DMS53 treated with DMSO at 0.1 percent for 48 hours (cell line): ENCODE measurements around the gene ZNF487.
"Not testable (repeated sequence)": the region's sequence is repeated elsewhere in the genome, so short reads cannot be mapped to it uniquely, and the experiment has no call there.

Source experiments
- DNase-seq: peaks from one replicate; lab custom pipeline; 2025; ENCODE audit not compliant: unreplicated experiment; lab: John Stamatoyannopoulos, UW

ZNF487 gene

DNA sequence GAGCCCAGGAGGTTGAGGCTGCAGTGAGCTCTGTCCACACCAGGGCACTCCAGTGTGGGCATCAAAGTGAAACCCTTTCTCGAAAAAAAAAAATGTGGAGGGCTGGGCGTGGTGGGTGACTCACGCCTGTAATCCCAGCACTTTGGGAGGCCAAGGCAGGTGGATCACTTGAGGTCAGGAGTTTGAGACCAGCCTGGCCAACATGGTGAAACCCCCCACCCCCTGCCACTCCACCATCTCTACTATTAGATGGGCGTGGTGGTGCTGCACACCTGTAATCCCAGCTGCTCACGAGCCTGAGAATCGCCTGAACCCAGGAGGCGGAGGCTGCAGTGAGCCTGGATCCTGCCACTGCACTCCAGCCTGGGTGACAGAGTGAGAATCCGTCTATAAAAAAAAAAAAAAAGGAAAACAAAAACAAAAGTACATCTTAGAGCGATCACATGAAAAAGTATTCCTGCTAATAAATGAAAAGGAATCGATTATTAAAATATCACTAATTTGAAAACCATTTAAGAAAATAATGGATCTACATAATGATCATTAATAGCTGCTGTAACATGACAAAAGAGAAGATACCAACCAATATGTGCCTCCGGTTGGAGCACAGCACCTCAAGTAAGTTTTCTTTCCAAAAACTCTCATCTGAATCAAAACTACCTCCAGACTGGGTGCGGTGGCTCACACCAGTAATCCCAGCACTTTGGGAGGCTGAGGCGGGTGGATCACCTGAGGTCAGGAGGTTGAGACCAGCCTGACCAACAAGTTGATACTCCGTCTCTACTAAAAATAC lies 32.8 kb upstream of the ZNF487 start:
- no peak for DNase-seq

DNA sequence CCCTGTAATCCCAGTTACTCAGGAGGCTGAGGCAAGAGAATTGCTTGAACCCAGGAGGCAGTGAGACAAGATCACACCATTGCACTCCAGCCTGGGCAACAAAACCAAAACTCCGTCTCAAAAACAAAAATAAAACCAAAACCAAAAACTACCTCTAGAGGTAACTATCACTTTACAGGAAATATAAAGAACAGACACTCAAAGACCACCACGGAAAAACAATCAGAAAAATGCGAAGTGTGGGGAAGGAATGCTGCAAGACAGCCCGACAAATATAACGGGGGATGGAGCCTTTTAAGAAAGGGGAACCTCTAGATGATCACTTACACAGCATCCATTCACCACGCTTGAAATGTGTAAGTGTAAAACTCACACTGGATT lies 32.2 kb upstream of the ZNF487 start:
- no peak for DNase-seq

DNA sequence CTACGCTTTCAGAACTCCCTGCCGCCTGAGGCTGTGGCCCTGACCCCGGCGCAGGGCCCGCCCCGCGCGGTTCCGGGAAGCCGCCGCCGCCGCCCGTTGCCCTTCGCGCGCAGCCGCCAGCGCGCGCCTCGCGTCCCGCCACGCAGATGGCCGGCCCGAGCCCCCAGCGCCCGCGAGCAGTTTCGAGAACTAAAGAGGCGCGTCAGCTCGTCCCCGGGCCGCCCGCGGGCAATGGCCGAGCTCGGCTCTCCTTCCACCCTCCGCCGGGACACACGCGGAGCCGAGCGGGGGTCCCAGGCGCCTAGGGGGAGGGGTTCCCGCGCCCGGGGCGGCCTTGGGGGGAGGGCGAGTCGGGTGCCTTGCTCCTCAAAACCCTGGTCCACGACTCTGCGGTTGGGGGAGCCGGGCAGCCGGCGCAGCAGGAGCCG lies 29.7 kb upstream of the ZNF487 start:
- DNase-seq: peak; percentile 13

DNA sequence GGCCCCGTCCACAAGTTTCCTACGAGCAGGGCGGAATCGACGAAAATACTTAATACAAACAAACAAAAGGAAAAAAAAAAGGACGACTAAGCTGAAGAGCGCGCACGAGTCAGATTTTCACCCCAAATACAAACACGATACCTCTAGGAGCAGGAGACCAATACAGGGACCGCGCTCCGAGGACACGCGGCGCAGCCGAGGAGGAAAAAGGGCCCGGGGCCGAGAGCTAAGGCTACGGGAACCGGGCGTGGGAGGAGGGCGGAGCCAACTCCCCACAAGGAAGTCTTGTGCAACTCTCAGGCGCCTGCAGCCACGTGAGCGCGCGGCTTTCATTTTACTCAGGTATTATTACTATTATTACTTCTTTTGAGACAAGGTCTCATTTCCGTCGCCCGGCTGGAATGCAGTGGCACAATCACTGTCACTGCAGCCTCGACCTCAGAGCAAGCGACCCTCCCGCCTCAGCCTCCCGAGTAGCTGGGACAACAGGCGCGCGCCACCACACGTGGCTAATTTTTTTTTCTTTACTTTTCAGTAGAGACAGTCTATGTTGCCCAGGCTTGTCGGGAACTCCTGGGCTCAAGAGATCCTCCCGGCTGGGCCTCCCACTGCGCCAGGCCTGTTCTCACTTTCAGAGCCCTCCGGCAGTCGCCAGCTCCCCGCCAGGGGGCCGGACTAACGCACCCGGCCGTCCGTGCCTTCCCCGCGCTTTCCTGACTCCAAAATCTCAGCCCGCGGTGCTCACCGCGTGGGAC lies 29.2 kb upstream of the ZNF487 start:
- peak; percentile 89 for DNase-seq

DNA sequence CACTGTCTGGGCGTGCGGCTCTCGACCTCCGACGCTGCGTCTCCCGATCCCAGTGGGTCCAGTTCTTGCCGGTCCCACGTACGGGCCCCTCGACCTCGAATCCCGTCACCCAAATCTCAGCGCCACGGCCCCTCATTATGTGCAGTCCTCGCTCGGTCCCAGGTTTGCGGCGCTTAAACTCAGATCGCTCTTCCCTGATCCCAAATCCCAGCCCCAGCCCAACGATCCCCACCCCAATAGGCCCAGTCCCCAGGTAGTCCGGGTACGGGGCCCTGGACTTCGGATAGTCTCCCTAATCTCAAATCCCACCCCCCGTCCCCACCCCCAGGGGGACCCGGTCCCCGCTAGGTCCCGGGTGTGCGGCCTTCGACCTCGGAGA lies 28.6 kb upstream of the ZNF487 start:
- no peak for DNase-seq

DNA sequence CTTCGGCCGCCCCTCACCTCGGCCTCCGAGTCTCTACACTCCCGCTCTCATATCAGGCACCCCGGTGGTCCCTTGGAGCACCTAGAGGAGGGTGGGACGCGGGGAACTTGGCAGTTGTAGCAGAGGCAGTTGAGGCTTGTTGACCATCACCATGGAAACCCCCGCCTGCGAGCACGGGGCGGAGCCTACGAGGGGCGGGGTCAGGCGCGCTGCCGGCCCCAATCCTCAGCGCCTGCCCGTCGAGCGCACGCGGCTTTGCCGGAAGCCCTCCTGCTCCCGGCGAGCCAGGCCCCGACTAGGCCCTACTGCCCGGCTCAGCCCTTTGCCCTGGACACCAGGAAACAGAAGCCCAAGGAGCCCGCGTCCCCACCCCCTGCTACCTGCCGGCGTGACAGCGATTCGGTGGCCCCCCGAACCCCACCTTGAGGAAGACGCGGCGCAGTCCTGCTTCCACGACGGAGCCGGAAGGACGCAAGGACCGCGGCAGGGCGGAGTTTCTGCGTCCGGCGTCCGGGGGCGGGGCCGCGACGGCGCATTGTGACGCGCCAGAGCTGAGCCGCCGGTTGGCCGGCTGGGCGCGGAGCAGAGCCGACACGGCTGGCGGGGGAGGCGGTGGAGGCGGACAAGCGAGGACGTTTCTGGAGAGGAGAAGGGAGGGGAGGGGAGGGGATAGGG lies 28.1 kb upstream of the ZNF487 start, which contains the start of gene HNRNPF:
HNRNPF (minus strand) TSS at position 477 of the 675 bp plus-strand sequence. CDS start 21,302 bp downstream, outside the sequence.
- DNase-seq: peak; percentile 84

DNA sequence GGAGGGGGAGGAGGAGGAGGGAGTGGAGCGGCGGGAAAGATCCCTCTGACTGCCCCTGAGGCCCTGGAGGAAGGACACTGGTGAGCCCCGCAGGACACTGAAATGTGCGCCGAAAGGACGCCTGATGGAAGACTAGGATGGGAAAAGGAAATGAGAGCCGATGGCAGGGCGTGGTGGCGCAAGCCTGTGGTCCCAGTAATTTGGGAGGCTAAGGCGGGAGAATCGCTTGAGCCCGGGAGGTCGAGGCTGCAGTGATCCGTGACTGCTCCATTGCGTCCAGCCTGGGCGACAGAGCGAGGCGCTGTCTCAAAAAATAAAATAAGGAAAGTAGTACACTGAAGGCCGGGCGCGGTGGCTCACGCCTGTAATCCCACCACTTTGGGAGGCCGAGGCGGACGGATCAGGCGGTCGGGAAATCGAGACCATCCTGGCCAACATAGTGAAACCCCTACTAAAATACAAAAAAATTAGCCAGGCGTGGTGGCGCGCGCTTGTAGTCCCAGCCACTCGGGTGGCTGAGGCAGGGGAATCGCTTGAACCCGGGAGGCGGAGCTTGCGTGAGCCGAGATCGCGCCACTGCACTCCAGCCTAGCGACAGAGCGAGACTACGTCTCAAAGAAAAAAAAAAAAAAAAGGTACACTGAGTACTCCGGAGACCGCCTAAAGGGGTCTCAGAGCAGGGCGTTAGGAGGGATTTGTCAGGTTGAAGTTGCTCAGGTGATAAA lies 27.4 kb upstream of the ZNF487 start:
- DNase-seq: peak; percentile 35

DNA sequence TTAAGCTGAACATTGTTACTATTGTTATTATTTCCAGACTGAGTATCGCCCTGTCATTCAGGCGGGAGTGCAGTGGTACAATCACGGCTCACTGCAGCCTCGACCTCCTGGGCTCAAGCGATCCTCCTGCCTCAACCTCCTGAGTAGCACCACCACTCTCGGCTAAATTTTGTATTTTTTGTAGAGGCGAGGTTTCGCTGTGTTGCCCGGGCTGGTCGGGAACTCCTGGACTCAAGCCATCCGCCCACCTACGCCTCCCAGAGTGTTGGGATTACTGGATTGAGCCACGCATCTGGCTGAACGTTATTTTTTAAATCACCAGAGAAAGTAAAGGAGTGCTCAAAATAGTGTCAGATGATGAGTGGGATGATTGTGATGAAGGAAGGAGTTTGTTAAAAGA lies 26.6 kb upstream of the ZNF487 start:
- DNase-seq: no peak

DNA sequence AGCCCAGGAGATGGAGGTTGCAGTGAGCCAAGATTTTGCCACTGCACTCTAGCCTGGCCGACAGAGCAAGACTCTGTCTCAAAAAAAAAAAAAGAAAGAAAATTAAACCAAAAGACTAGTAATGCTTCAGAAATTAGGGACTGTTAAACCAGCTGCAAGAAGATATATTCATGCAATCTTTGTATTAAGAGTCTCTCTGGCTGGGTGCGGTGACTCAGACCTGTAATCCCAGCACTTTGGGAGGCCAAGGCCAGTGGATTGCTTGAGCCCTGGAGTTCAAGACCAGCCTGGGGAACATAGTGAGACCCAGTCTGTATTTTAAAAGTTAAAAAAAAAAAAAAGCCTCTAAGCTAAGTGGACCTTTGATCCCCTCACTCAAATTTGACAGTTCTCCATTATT lies 25.4 kb upstream of the ZNF487 start:
- DNase-seq: no peak

DNA sequence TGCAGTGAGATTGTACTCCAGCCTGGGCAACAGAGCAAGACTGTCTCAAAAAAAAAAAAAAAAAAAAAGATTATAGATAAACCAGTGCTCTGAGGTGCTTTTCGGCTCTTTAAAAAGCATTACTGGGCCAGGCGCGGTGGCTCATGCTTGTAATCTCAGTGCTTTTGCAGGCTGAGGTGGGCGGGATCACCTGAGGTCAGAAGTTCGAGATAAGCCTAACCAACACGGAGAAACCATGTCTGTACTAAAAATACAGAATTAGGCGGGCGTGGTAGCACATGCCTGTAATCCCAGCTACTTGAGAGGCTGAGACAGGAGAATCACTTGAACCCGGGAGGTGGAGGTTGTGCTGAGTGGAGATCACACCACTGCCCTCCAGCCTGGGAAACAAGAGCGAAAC lies 21.4 kb upstream of the ZNF487 start:
- DNase-seq: no peak

DNA sequence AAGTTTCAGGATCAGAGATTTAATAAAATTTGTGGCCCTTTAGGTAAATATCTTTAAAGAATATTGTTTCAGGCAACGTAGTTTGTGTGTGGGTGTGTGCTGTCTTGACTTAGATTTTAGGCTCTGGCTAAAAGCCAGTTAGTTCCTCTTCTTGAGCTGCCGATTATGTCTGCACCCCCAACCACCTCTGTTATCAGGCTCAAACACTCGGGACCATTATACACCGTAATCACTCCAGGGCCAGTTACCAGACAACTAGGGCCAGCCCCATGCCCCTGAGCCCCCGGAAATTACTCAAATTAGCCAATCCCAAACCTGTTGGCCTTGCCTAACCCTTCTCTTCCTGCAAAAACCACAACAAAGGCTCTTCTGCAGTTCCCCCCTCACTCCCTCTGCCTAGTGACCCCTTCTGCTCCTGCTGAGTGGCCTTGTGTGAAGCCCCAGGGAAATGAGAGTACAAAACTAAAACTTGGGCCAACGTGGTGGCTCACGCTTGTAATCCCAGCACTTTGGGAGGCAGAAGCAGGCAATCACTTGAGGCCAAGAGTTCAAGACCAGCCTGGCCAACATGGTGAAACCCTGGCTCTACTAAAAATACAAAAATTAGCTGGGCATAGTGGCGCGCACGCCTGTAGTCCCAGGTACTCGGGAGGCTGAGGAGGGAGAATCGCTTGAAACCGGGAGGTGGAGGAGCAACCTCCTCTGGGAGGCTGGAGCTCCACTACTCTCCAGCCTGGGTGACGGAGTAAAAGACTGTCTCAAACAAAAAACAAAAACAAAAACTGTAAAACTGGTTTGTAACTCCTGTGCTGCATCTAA lies 18.8 kb upstream of the ZNF487 start:
- no peak for DNase-seq

DNA sequence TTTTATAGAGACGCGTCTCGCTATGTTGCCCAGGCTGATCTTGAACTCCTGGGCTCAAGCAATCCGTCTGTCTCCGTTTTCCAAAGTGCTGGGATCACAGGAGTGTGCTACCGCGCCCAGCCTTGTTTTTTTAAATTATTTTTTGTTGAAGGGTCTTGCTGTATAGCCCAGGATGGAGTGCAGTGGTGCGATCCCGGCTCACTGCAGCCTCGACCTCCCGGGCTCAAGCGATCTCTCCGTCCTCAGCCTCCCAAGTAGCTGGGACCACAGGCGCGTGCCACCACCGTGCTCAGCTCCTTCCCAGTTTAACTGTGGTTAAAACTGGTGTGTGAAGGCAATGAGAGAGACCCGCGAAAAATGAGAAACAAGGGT lies 16.9 kb upstream of the ZNF487 start:
- no peak for DNase-seq

DNA sequence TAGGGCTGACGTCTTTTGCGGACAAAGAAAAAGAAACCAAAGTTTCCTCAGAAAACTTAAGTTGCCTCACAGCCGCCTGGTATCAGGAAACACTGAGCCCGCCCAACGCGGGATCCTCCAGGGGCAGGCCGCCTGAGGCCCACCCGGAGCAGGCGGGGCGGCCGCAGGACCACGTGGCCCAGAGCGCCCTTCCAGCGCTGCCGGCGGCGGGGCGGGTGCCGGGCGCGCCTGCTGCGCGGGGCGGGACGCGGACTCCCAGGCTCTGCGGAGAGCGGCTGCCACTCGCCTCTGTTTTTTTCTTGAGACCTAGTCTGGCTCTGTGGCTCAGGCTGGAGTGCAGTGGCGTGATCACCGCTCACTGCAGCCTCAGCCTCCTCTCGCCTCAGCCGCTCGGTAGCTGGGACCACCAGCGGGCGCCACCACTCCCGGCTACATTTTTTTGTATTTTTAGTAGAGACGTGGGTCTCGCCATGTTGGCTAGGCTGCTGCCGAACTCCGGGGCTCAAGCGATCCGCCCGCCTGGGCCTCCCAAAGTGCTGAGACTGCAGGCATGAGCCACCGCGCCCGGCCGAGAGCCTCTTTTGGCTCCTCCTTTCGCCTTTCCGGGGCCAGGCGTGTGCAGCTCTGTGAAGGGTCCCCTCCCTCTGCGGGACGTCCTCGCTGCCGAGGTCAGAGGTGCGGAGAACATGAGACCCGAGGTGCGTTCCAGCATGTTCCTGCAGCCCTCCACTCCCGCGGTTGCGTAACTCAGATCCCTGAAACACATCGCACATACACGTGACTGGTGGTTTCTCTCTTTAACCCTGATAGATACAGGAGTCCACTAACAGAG lies 16.3 kb upstream of the ZNF487 start:
- peak; percentile 67 for DNase-seq

DNA sequence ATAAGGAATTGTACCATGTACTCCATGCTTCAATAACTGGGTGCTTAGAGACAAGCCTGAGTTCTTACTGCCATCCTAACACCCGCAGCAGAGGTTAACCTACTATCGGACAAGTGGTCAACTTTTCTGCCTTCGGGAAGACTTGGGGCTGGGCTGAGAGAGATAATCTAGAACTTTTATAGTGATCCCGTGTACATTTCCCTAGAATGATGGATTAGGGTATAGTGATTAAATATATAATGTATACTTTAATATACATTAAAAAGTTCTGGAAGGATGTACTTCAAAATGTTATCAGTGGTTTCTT lies 15.8 kb upstream of the ZNF487 start:
- no peak for DNase-seq

DNA sequence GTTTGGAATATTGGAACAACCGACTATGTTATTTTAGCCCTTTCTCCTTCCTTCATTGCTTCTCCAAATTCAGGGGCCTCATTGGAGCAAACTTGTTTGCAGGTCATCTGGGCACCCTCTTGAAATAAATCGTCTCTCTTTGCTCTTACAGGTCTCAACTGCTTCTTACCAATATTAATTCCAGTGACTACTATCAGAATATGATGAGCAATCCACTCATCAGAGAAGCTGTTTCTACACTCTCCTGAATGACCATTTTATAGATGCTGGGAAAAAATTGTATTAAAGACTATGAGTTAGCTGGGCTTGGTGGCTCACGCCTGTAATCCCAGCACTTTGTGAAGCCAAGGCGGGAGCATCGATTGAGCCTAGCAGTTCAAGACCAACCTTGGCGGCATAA lies 15.4 kb upstream of the ZNF487 start:
- no peak for DNase-seq

DNA sequence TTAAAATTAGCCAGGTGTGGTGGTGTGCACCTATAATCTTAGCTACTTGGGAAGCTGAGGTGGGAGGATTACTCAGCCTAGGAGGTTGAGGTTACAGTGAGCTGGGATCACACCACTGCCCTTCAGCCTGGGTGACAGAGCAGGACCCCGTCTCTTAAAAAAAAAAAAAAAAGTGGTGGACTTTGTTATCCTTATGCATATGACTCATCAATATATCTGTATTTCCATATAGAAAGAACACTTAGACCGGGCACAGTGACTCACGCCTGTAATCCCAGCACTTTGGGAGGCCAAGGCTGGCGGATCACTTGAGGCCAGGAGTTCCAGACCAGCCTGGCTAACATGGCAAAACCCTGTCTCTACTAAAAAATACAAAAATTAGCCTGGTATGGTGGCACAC lies 15.0 kb upstream of the ZNF487 start:
- not testable (repeated sequence) for DNase-seq

DNA sequence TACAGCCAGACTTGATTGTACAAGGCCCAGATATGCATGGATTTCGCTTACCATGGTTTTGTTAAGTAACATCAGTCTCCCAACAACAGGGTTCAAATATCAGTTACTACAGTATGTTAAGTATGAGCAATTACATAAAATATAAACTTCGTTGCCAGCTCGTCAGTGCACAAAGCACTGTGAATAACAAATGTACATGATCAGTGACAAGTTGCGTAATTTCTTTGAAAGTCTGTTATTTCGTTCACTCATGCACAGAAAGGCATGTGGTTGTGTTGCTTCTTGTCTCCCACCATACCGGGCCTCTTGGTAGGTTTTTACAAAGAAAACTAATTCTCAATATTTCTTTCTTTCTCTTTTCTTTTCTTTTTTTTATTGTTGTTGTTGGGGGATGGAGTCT lies 12.5 kb upstream of the ZNF487 start:
- no peak for DNase-seq

DNA sequence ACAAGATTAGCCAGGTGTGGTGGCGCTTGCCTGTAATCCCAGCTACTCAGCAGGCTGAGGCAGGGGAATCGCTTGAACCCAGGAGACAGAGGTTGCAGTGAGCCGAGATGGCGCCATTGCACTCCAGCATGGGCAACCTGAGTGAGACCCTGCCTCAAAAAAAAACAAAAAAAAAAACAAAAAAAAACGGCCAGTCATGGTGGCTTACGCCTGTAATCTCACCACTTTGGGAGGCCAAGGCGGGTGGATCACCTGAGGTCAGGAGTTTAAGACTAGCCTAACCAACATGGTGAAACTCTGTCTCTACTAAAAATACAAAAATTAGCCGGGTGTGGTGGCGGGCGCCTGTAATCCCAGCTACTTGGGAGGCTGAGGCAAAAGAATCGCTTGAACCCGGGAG lies 10.4 kb upstream of the ZNF487 start:
- not testable (repeated sequence) for DNase-seq

DNA sequence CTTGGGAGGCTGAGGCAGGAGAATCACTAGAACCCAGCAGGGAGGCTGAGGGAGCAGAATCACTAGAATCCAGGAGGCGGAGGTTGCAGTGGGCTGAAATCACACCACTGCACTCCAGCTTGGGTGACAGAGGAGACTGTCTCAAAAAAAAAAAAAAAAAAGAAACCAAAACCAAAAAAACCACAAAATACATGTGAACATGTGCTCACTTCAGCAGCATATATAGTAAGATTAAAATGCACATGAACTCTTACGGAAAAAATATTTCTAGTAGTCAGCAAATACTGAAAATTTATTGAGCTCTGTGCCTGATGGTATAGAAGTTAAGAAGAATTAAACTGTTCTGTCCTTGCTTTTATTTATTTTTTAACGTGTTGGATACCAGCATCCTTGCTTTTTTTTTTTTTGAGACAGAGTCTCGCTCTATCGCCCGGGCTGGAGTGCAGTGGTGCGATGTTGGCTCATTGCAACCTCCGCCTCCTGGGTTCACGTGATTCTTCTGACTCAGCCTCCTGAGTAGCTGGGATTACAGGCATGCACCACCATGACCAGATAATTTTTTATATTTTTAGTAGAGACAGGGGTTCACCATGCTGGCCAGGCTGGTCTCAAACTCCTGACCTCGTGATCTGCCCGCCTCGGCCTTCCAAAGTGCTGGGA lies 9.6 kb upstream of the ZNF487 start:
- DNase-seq: no peak
